ENCODE results near the gene RAB11FIP4. TPM values are rescaled to one million over a fixed set of nuclear protein-coding genes. Genes with fewer than 3 reads are reported as not detected.

RAB11FIP4 gene
- total and polyA plus RNA-seq, 2 donors (not counting 3 experiments of a cell fraction or from before 2014, with no cell fraction given): 0.08 to 0.38 TPM

DNA sequence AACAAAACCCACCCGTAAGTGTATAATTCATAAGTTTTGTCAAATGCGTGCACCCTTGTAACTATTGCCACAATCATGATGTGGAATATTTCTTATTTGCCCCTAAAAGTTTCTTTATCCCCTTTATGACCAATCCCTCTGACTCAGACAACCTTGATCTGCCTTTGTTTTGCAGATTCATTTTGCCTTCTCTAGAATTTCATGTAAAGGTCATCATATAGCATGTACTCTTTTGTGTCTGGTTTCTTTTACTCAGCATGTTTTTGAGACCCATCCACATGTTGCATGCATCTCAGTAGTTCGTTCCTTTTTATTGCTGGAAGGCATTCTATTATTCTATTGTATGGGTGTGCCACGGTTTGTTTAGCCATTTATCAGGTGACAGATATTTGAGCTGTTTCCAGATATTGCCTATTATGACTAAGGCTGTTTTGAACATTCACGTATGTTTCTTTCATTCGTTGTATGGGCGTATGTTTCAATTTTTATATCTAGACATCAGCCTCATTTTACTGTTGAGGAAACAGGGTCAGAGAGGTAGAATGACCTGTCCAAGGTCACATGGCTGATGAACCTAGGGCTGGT lies 192.4 kb downstream of the RAB11FIP4 start:
- DNase-seq (ENCODE audit: low read depth, low spot score) (peak; percentile 26), FAIRE-seq (no peak)
- ChIA-PET CTCF (no interaction called here), POLR2A (no interaction called here)
- no peaks in the 10 kb centered on the region for H4K20me1 ChIP-seq (replicated peaks; ENCODE audit: control insufficient read depth, extremely low read depth, insufficient read depth, low read length)
- no peaks in the 10 kb centered on the region for H3K27me3 ChIP-seq (ENCODE audit: control insufficient read depth in 2 of 2, insufficient read depth in 2 of 2, low read length in 2 of 2)
- TF ChIP-seq, protein P1, sequence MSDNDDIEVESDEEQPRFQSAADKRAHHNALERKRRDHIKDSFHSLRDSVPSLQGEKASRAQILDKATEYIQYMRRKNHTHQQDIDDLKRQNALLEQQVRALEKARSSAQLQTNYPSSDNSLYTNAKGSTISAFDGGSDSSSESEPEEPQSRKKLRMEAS (IDR thresholded peaks at IDR 0.05; ENCODE audit: insufficient read depth, insufficient read length): no peak
- TF ChIP-seq EZH2 (IDR thresholded peaks at IDR 0.05; ENCODE audit: borderline replicate concordance, low read depth, low read length, severe bottlenecking) (no peak), JUN (IDR thresholded peaks at IDR 0.05; ENCODE audit: borderline replicate concordance, insufficient read depth, insufficient read length, low read depth) (no peak), POLR2A (IDR thresholded peaks at IDR 0.05; ENCODE audit: low read depth, low read length) (no peak), CTCF (IDR thresholded peaks at IDR 0.05; ENCODE audit: extremely low read depth in 1 of 2, insufficient read depth in 1 of 2, low read depth in 1 of 2, low read length in 2 of 2) (no peak), GATA2 (IDR thresholded peaks at IDR 0.05; ENCODE audit: insufficient read depth, insufficient read length, low read depth, low read length) (no peak), FOS (IDR thresholded peaks at IDR 0.05; ENCODE audit: borderline replicate concordance, insufficient read depth, low read length) (no peak), POLR2AphosphoS5 (IDR thresholded peaks at IDR 0.05; ENCODE audit: insufficient read depth, low read depth, low read length) (no peak), MYC (IDR thresholded peaks at IDR 0.05; ENCODE audit: low read depth, low read length) (no peak)
- no TSS peak for BruUV-seq (replicated peaks)
- dilution Hi-C loops (cut with MboI; ENCODE audit: extremely low pct_ligation_motif_present, low sequenced_read_pairs) (no loop called here), intact Hi-C loops (cut with micrococcal nuclease) (no loop called here)
- H3K27ac ChIP-seq (ENCODE audit: insufficient read depth, low read depth, low read length): no peak overlapping the region
- no peak overlapping the region for H3K4me3 ChIP-seq (replicated peaks in 1 of 3; ENCODE audit: insufficient read depth in 1 of 3, low read depth in 1 of 3, low read length in 3 of 3)
- peaks cover 53% of the 10 kb centered on the region for H3K4me1 ChIP-seq (ENCODE audit: control insufficient read depth, extremely low read depth, insufficient read depth, low read length)
- no peaks in the 10 kb centered on the region for H3K79me2 ChIP-seq (ENCODE audit: control insufficient read depth, insufficient read depth, low read length)
- H3K9me3 ChIP-seq (replicated peaks; ENCODE audit: control insufficient read depth, insufficient read depth, low read length): no peaks in the 10 kb centered on the region
- no peak overlapping the region for H2AFZ ChIP-seq (ENCODE audit: low read depth, low read length)
- H3K36me3 ChIP-seq (ENCODE audit: control insufficient read depth in 2 of 2, extremely low read depth in 1 of 2, insufficient read depth in 2 of 2, low read length in 2 of 2): no peaks in the 10 kb centered on the region
- H3K4me2 ChIP-seq (ENCODE audit: insufficient read depth, low read length): no peak overlapping the region
- no peak overlapping the region for H3K9ac ChIP-seq (replicated peaks; ENCODE audit: extremely low read depth, insufficient read depth, low read length)
- H3K9me1 ChIP-seq (replicated peaks; ENCODE audit: control insufficient read depth, extremely low read depth, insufficient read depth, low read length): no peaks in the 10 kb centered on the region
